SIG-M5 (cell line): ENCODE results near the gene PARVB.

Experiments used
- DNase-seq: peaks from one replicate; lab custom pipeline; 2025; lab: John Stamatoyannopoulos, UW

The PARVB gene

DNA sequence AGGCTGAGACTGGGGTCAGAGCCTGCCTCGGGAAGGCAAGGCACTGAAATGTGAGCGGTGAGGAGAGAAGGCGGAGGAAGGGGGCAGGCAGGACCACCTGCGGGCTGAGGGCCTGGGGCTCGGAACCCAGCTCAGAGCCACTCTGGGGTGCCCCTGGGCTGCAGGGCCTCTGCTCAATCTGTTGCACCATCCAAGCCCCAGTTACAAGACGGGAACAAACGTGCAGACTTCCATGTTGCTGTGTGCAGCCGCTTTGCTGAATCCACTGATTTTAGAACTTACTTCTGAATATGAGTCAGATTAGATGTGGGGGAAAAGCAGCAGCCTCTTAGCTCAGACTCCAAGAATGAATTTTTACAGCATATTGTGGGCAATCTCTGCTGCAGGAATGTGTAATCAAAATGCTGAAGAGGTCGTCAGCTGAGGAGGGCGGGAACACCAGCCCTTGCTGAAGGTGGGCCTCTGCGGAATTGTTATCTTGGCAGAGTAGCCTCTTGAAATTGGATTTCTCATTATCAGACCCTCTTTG lies 178.2 kb downstream of the PARVB start:
- no peak for DNase-seq

- DNase-seq, result no peak
Observed at GRCh38 chr22:44203203-44203602, 179.1 kb downstream of the PARVB start.

DNA sequence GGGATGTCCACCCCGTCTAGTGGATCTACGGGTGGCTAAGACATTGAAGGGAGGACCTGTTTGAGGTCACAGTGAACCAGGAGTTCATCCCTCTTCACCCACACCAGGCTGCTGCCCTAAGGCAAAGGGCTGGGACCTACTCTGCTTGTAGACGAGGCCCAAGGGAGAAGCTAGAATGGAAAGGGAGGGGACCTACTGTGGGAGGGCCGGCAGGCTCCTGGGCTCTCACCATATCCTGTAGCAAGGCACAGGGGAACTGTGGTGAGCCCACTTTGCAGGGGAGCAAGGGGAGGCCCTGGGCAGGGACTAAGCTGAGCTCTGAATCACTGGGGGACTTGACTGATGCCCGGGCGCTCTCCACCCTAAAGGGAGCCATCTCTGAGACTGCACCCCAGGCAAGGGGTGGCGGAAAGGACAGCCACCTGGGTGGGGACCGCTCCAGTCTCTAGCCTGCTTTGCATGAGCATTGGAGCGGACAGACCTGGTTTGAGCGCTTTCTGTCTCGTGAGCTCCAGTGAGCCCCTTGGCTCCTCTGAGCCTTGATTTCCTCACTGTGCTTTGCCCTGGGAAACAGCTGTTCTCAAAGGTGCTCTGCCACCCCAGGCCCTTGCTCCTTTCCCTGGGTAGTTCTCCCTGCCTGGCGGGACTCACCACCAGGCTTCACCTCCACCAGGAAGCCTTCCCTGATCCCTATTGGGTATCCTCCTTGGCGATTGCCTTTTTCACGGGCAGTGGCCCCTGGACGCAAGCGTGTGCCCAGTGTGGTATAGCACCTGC lies 180.8 kb downstream of the PARVB start:
- no peak for DNase-seq

GRCh38 chr22:44205516-44206329 lies 181.6 kb downstream of the PARVB start:
- no peak for DNase-seq

GRCh38 chr22:44206330-44206645 lies 182.2 kb downstream of the PARVB start:
- no peak for DNase-seq

GRCh38 chr22:44206696-44207095 lies 182.6 kb downstream of the PARVB start:
- no peak for DNase-seq

GRCh38 chr22:44207173-44207980 lies 183.3 kb downstream of the PARVB start:
- no peak for DNase-seq

DNA sequence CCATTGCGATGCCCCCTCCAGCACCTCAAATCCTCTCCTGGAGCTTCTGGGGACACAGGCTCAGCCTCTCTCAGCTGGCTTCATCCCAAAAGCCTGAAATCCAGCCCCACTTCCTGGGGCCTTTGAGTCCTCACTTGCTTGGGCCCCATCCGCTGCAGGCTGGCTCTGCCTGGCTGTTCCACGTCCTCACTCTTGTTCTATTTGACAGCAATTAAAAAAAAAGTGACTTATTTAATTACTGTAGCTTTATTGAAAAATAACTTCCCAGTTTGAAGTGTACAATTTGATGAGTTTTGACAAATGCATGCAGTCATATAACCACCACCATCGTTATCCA lies 183.8 kb downstream of the PARVB start:
- no peak for DNase-seq

DNA sequence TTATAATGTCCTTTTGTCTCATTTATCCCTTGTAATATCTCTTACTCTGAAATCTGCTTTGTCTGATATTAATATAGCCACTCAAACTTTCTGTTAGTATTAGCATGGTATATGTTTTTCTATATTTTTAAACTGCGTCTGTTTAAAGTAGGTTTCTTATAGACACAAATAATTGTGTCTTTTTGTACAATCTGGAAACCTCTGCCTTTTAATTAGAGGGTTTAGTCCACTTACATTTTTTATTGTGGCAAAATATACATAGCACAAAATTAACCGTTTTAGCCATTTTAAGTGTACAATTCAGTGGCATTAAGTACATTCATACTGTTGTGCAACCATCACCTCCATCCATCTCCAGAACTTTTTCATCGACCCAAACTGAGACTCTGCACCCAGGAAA lies 185.2 kb downstream of the PARVB start:
- no peak for DNase-seq

- DNase-seq, result no peak
Observed at GRCh38 chr22:44210722-44211121, 186.6 kb downstream of the PARVB start.

- DNase-seq, result no peak
Observed at GRCh38 chr22:44211256-44211945, 187.3 kb downstream of the PARVB start.

DNA sequence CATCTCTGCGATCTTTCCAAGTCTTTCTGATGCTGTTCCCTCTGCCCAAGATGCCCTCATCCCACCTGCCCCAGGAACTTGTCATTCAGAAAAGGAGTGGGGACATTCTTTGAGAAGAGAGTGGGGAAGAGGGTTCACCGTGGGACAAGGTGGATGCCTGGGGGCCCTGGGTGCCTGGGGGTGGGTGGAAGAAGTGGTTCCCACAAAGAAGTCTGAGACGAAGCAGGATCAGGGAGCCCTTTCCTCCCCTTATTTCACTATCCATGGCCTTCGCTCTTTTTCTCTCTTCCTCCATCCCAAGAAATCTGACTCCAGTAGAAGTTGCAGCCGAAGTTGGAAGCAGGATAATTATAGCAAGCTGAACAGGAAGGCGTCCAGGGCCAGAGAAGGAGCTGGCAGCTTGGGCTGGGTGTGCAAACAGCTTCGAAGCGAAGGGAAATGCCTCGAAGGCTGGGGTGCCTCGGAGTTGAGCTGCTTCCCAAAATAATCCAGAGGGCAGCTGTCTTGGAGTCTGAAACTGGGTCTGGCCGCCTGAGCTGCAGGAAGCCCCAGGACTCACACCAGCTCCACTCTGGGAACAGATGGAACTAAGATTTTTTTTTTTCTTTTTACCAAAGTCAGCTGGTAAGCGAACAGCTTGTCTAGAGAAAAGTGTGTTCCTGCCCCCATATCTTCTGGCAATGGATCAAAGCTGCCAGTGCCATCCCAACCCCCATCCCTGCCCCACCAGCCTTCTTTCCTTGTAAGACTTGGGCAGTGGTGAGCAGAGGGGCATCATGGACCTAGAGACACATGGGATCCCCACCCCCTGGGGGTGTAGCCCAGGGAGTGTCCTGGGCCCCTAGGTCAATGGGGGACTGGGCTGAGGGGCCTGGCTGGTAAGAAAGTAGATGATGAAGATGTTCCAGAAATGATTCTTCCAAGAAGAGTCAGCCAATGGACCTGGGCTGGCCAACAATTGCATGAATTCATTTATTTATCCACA lies 188.1 kb downstream of the PARVB start:
- DNase-seq, result no peak

DNA sequence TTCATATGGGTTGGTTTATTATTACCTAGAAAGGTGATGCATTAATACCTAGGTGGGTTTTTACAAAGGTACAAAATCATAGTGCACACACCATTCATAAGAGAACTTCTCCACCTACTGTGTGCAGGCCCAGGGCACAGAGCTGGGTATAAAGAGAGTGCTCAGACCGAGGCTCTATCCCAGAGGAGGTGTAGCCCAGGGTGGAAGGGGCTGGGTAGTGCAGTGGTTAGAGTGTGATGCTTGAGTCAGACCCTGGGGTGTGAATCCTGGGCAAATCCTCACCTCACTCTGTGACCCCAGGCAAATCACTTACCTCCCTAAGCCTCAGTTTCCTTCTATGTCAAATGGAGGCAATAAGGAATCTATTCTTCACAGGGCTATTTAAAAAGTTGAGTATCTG lies 188.8 kb downstream of the PARVB start:
- no peak for DNase-seq

GRCh38 chr22:44213489-44214043 lies 189.5 kb downstream of the PARVB start:
- DNase-seq, result no peak

DNA sequence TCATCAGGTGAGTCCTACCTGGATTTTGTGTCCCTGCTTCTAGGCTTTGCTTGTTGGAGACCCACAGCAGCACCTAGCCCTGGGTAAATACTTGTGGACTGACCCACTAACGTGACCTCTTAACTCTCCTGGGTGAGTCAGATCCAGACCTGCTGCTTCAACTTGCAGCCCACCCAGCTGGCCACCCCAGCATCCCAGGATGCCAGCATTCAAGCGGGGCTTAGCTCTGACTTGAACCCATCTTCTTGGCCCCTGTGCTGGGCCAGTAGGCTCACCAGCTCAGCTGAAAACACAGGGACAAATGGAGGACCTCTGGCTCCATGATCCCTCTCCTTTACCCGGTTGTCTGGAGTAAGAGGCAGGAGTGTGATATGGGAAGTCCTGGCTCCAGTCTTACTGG lies 190.1 kb downstream of the PARVB start:
- no peak for DNase-seq

GRCh38 chr22:44214764-44215163 lies 190.7 kb downstream of the PARVB start:
- no peak for DNase-seq

GRCh38 chr22:44215287-44215686 lies 191.2 kb downstream of the PARVB start:
- no peak for DNase-seq

- no peak for DNase-seq
Observed at GRCh38 chr22:44217346-44217745, 193.2 kb downstream of the PARVB start.

- DNase-seq, result no peak
Observed at GRCh38 chr22:44218071-44218470, 194.0 kb downstream of the PARVB start.

DNA sequence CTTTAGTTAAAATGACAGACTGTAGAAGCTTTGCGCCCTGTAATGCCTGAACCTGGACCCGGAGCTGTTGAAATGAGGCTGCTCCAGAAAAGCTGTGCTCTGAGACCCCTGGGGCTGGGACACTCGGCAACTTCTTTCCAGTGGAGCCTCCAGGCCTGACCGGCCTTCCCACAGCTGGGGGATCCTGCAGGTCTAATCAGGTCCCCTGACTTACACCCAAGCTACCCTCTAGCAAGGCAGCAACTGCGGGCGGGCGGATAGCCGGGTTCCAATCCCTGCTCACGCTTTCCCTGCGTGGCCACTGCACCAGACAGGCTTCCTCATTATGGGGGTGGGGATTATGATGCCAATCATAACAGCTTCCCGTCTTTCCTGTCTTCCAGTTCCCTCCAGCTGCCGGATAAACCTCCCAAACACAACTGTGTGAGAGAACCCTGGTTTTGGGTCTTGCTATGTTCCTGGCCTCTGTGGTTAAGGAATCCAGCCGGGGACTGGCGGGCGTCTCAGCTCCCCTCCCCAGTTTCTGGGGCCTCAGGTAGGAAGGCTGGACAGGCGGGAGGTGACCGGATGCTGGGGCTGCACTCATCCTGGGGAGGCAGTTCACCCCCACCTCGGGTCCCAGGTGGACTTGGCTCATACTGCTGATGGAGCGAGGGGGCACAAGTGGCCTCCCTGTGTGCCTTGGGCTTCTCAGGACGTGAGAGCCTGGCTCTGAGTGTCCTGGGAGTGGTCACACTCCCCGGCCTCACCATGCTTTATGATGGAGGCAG lies 195.2 kb downstream of the PARVB start:
- no peak for DNase-seq
